DOHH2 (cell line): Measurements from ENCODE around the gene MACROD1.

Experiments
- CTCF ChIP-seq: fragments of 200-600 bp; sonication (generic); IDR thresholded peaks from one replicate; pipeline ENCODE4 v1.5.1; 2014; ENCODE audit warnings: antibody characterized with exemption, mild to moderate bottlenecking, low read depth, low read length; ENCODE audit not compliant: poor library complexity, severe bottlenecking
- EZH2phosphoT487 ChIP-seq: fragments of 200-600 bp; sonication (generic); IDR thresholded peaks from 2 replicates; pipeline ENCODE4 v1.6.1; 2017; ENCODE audit warnings: borderline replicate concordance, mild to moderate bottlenecking, antibody characterized with exemption, low read length, moderate library complexity, mixed read lengths

- TF ChIP-seq CTCF, result no peak
- TF ChIP-seq EZH2phosphoT487, result no peak
These were observed 133.9 kb downstream of the MACROD1 start for GRCh38 chr11:64032050-64032449.
